Sigmoid colon (tissue), 7 donors: ENCODE data around the gene FAM168A. TPM values are rescaled to one million over a fixed set of nuclear protein-coding genes. Genes with fewer than 3 reads are reported as not detected.

Source experiments
- DNase-seq: peaks from one replicate; pipeline ENCODE4 v3.0.0-alpha.2; 2019
- H3K27ac ChIP-seq, 4 donors: fragments of 200-600 bp; sonication (generic); one replicate each; pipeline ENCODE4 v1.5.1; 2016 to 2019; ENCODE audit warnings: mild to moderate bottlenecking in 1 of 4
- H3K27me3 ChIP-seq, 3 donors: fragments of 200-600 bp; sonication (generic); one replicate each; pipeline ENCODE4 v1.5.1; 2019; ENCODE audit warnings: mild to moderate bottlenecking in 1 of 3
- H3K36me3 ChIP-seq, 4 donors: fragments of 200-600 bp; sonication (generic); one replicate each; pipeline ENCODE4 v1.5.1; 2016 to 2019
- H3K4me1 ChIP-seq, 4 donors: fragments of 200-600 bp; sonication (generic); one replicate each; pipeline ENCODE4 v1.5.1; 2017 to 2019
- H3K4me3 ChIP-seq, 4 donors: fragments of 200-600 bp; sonication (generic); one replicate each; pipeline ENCODE4 v1.5.1; 2017 to 2019; ENCODE audit warnings: mild to moderate bottlenecking in 2 of 4, moderate library complexity in 1 of 4
- H3K9me3 ChIP-seq, 4 donors: fragments of 200-600 bp in 3 of 4; sonication (generic) in 3 of 4; one replicate each; pipeline versions ENCODE4 v1.5.1 to v1.6.1; 2013 to 2019
- EP300 ChIP-seq, 4 donors: sonication (generic); formaldehyde crosslinking; IDR thresholded peaks; one replicate each; pipeline ENCODE4 v1.6.1; 2017; ENCODE audit warnings: antibody characterized with exemption in 4 of 4
- POLR2A ChIP-seq, 2 donors: fragments of 450-650 bp; IDR thresholded peaks; one replicate each; pipeline ENCODE4 v1.6.1; 2016; ENCODE audit warnings: antibody characterized with exemption in 2 of 2, mild to moderate bottlenecking in 2 of 2, moderate library complexity in 2 of 2
- POLR2AphosphoS5 ChIP-seq, 4 donors: sonication (generic); formaldehyde crosslinking; IDR thresholded peaks; one replicate each; pipeline ENCODE4 v1.6.1; 2017; ENCODE audit warnings: antibody characterized with exemption in 4 of 4
- WGBS, 2 donors: extraction: QIAGEN DNeasy Blood & Tissue Kit; methylation state at CpG; one replicate each; pipeline ENCODE4 v1.1.7; 2013; 5-methylcytosine and 5-hydroxymethylcytosine counted together
- intact Hi-C: fragments of 100-400 bp; cut with DNase I; formaldehyde crosslinking; loops from one replicate; pipeline ENCODE4 v1.15.1; 2023
- polyA plus RNA-seq, 3 donors: library from polyadenylated mRNA; stranded (reverse); fragments of 200-250 nt; gene quantifications; one replicate each; pipeline ENCODE4 v1.2.3, GENCODE V29; 2013
- total RNA-seq, 4 donors: library from RNA; depleted of rRNA; stranded (reverse); fragments of >200 nt; gene quantifications; one replicate each; pipeline ENCODE4 v1.1.0, GENCODE V29; 2016
- TF ChIP-seq, protein P1 (sequence below), 4 experiments: fragments of 450-650 bp in 3 of 4; fragments of 200-600 bp in 1 of 4; IDR thresholded peaks; one replicate each; pipeline ENCODE4 v1.5.1; 2016 to 2019; ENCODE audit warnings: antibody characterized with exemption in 4 of 4, mild to moderate bottlenecking in 3 of 4, moderate library complexity in 2 of 4
- donor health status: healthy with polysubstance abuse.
- donor health status: Bipolar disorder and iron deficiency.
- donor health status: healthy.

Gene FAM168A
- total and polyA plus RNA-seq, 7 donors: 3.6 to 37.7 (median 20.7) TPM

DNA sequence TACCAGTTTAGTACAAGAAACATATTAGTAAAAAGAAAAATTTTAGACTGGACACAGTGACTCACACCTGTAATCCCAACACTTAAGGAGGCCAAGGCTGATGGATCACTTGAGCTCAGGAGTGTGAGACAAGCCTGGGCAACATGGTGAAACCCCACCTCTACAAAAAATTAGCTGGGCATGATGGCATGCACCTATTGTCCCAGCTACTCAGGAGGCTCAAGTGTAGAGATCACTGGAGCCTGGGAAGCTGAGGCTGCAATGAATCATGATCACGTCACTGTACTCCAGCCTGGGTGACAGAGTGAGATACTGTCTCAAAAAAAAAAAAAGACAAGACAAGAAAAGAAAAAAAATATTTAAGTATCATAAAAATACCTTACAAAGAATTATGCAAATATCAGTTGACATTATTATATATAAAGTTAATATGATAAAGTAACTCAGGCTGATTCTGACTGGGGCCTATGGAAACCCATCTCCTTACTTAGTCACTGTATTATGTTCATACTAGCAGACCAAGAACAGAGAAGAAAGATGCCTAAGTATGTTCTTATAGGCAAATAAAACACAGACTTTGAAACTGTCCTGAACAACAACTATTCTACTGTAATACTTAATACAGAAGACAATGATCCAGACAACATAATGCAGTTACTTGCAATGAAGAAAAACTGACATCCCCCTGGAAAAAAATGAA lies 27.3 kb downstream of the FAM168A start:
- no peaks in the 10 kb centered on the region for H3K36me3 ChIP-seq
- DNase-seq: no peak
- intact Hi-C loops: no loop called here
- no peak overlapping the region for H3K27ac ChIP-seq
- no peaks in the 10 kb centered on the region for H3K27me3 ChIP-seq
- WGBS, 2 donors: 88 to 98% methylated on average over 1 of the region's 1 CpG
- TF ChIP-seq, protein P1, sequence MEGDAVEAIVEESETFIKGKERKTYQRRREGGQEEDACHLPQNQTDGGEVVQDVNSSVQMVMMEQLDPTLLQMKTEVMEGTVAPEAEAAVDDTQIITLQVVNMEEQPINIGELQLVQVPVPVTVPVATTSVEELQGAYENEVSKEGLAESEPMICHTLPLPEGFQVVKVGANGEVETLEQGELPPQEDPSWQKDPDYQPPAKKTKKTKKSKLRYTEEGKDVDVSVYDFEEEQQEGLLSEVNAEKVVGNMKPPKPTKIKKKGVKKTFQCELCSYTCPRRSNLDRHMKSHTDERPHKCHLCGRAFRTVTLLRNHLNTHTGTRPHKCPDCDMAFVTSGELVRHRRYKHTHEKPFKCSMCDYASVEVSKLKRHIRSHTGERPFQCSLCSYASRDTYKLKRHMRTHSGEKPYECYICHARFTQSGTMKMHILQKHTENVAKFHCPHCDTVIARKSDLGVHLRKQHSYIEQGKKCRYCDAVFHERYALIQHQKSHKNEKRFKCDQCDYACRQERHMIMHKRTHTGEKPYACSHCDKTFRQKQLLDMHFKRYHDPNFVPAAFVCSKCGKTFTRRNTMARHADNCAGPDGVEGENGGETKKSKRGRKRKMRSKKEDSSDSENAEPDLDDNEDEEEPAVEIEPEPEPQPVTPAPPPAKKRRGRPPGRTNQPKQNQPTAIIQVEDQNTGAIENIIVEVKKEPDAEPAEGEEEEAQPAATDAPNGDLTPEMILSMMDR (IDR thresholded peaks at IDR 0.05): no peak
- TF ChIP-seq POLR2A (IDR thresholded peaks at IDR 0.05) (no peak), POLR2AphosphoS5 (IDR thresholded peaks at IDR 0.05) (no peak), EP300 (IDR thresholded peaks at IDR 0.05) (no peak)
- H3K9me3 ChIP-seq: no peaks in the 10 kb centered on the region
- H3K4me3 ChIP-seq: no peak overlapping the region
- H3K4me1 ChIP-seq: peaks cover 0 to 9% (median 0%) of the 10 kb centered on the region in 4 donors

DNA sequence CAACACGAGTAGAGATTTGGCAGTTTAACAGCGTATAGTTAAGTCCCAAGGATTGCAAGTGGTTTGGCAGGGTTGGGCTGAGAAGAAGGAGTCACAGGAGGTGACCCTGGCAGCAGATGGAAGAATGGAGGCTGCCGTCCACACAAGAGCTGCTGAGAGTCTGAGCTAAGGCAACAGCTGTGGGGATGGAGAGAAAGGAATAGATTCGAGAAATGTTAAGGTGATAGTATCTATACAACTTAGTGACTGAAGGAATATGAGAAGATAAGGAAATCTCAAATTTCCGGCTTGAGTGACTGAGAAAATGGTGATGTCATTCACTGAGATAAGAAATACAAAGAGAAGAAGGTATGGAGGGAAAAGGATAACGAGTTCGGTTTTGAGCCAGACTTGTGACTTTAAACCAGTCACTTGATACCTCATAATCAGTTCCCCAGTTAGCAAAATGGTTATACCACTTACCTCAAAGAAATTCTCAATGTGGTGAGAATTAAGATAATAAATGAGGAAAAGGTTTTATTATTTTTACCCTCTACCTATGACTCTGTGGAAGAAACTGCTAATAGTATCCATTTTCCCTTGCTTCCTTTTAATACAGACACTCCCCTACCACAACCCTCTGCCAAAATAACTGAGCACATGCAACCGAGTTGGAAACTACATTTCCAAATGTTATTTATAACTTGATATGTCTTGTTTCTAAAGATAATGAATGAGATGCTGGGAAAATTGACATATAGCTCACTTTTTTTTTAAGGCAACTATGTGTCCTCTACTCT lies 30.7 kb downstream of the FAM168A start:
- WGBS, 2 donors: 85 to 86% methylated on average over 8 of the region's 8 CpGs
- Histone ChIP-seq H3K9me3 (no peaks in the 10 kb centered on the region), H3K4me1 (peaks cover 0 to 9% (median 0%) of the 10 kb centered on the region in 4 donors), H3K27me3 (no peaks in the 10 kb centered on the region), H3K27ac (no peak overlapping the region), H3K4me3 (no peak overlapping the region), H3K36me3 (no peaks in the 10 kb centered on the region)
- TF ChIP-seq POLR2AphosphoS5 (IDR thresholded peaks at IDR 0.05) (no peak), POLR2A (IDR thresholded peaks at IDR 0.05) (no peak), EP300 (IDR thresholded peaks at IDR 0.05) (no peak)
- TF ChIP-seq, protein P1 (IDR thresholded peaks at IDR 0.05): no peak
- DNase-seq: no peak
- intact Hi-C loops: no loop called here

DNA sequence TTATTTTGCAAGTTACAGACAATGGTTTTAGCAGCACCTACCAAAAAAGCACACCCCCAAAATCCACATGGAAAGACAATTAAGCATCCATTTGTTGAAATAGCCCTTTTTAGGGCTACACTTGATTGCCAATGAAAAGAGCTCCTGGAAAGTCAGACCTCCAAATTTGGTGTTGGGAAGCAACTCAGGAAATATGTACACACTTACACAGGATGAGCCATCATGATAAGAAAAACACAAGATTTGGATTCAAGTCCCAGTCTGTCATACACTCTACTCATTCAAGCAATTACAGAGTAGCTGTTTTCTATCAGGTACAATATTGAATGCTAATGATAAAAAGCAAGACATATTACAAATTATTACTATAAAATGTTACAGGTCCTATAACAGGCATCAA lies 31.5 kb downstream of the FAM168A start:
- Histone ChIP-seq H3K27me3 (no peaks in the 10 kb centered on the region), H3K4me3 (no peak overlapping the region), H3K9me3 (no peaks in the 10 kb centered on the region), H3K27ac (no peak overlapping the region), H3K4me1 (peaks cover 0 to 9% (median 0%) of the 10 kb centered on the region in 4 donors), H3K36me3 (no peaks in the 10 kb centered on the region)
- intact Hi-C loops: no loop called here
- DNase-seq: no peak
- TF ChIP-seq, protein P1 (IDR thresholded peaks at IDR 0.05): no peak

DNA sequence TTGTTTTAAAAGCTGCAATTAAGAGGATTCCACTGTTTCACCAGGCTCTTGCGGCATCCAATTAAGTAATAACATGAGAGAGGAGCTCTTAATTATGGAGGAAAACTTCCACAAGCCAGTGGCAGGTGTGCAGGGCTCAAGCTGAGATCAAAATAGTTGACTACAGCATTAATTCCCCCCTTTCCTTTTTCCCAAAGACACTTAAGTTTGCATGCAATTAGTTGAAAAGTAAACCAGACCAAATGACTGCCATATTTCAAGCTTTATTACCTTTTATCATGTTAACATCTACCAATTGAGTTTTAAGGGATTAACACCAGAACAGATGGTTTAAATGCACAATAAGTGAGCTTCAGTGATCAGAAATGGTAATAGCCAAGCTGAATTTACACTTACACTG lies 32.1 kb downstream of the FAM168A start:
- Histone ChIP-seq H3K27me3 (no peaks in the 10 kb centered on the region), H3K27ac (no peak overlapping the region), H3K4me1 (peaks cover 0 to 9% (median 0%) of the 10 kb centered on the region in 4 donors), H3K4me3 (no peak overlapping the region), H3K9me3 (no peaks in the 10 kb centered on the region), H3K36me3 (no peaks in the 10 kb centered on the region)
- intact Hi-C loops: no loop called here
- DNase-seq: no peak
- WGBS, 2 donors: 48 to 92% methylated on average over 1 of the region's 1 CpG
- no peak for TF ChIP-seq POLR2A (IDR thresholded peaks at IDR 0.05)
- TF ChIP-seq EP300 (IDR thresholded peaks at IDR 0.05): no peak
- TF ChIP-seq, protein P1 (IDR thresholded peaks at IDR 0.05): no peak
- TF ChIP-seq POLR2AphosphoS5 (IDR thresholded peaks at IDR 0.05): no peak
